Uterus (tissue), 4 donors: ENCODE measurements around the gene RAD54L. TPM values are rescaled to one million over a fixed set of nuclear protein-coding genes. Genes with fewer than 3 reads are reported as not detected.
A peak's percentile ranks its signal among the peaks of the same experiment; 100 is the strongest.

ENCODE experiments used
- DNase-seq, 2 donors: peaks; one replicate each; pipeline ENCODE4 v3.0.0-alpha.2; 2019 to 2020
- H3K27ac ChIP-seq, 2 donors: fragments of 200-600 bp; sonication (generic); 1 replicate in 1 of 2; 2 replicates in 1 of 2; pipeline ENCODE4 v1.5.1; 2016 to 2018
- H3K27me3 ChIP-seq, 2 donors: fragments of 200-600 bp; sonication (generic); one replicate each; pipeline ENCODE4 v1.5.1; 2018 to 2019; ENCODE audit warnings: control low read depth in 1 of 2
- H3K36me3 ChIP-seq, 2 donors: fragments of 200-600 bp; sonication (generic); one replicate each; pipeline ENCODE4 v1.5.1; 2019; ENCODE audit warnings: control low read depth in 1 of 2
- H3K4me1 ChIP-seq, 2 donors: fragments of 200-600 bp; sonication (generic); one replicate each; pipeline ENCODE4 v1.5.1; 2018 to 2019; ENCODE audit warnings: control low read depth in 1 of 2
- H3K4me3 ChIP-seq, 2 donors: fragments of 200-600 bp; sonication (generic); 1 replicate in 1 of 2; 2 replicates in 1 of 2; pipeline ENCODE4 v1.5.1; 2018 to 2019; ENCODE audit warnings: mild to moderate bottlenecking in 1 of 2
- H3K9me3 ChIP-seq, 2 donors: fragments of 200-600 bp; sonication (generic); one replicate each; pipeline ENCODE4 v1.5.1; 2019; ENCODE audit warnings: control low read depth in 1 of 2
- CTCF ChIP-seq, 4 experiments: fragments of 200-600 bp in 2 of 4; fragments of 450-650 bp in 2 of 4; sonication (generic) in 2 of 4; IDR thresholded peaks; one replicate each; pipeline ENCODE4 v1.5.1; 2016 to 2019; ENCODE audit warnings: antibody characterized with exemption in 4 of 4, mild to moderate bottlenecking in 2 of 4, moderate library complexity in 1 of 4
- POLR2A ChIP-seq, 2 donors: fragments of 450-650 bp; IDR thresholded peaks; one replicate each; pipeline ENCODE4 v1.6.1; 2016; ENCODE audit warnings: antibody characterized with exemption in 2 of 2, mild to moderate bottlenecking in 1 of 2, moderate library complexity in 1 of 2
- intact Hi-C: fragments of 100-400 bp; cut with DNase I; formaldehyde crosslinking; loops from one replicate; pipeline ENCODE4 v1.15.1; 2023; ENCODE audit warnings: low total_unique reads
- total RNA-seq, 4 donors: library from RNA; depleted of rRNA in 3 of 4; stranded (reverse); fragments of >200 nt in 3 of 4; gene quantifications; one replicate each; pipeline versions ENCODE4 v1.1.0 to v1.2.4, GENCODE V29; 2014 to 2023
- donor health status: DM: yes; HTN: yes; CAD: no.

RAD54L gene
- 1 to 10 TPM in 2 of 4 donors, not detected in 2; 1.2 to 7.3 TPM for total RNA-seq

DNA sequence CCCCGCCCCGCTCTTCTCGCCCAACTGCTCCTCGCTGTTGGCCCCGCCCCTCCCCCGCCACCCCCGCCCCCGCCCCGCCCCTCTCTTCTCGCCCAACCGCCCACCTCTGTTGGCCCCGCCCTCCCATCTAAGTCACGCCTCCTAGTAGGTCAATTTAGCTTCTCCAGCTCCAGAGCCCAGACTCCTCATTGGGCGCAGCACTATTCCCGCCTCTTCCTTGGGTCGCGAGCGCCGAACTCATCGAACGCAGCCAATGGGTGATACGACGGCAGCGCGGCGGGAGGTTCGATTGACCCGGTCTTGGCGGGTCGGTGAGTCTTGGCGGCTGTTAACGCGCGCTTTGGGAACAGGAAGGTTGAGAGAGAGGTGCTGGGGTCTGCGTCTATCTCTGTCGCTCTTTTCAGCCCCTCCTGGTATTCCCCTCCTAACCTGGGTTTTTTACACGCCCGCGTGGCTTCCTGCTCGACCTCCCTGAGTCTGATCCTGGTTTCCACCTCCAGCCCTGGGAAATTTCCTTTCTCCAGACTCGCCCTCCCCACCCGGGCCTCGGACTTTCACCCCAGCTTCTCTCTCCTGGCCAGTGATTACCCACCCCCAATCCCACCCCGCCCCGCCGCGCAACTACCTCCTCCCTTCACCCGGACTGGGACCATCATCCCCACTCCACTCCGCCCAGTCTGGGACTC, at the start of gene RAD54L:
RAD54L (plus strand) TSS at position 328 of the 686 bp plus-strand sequence. CDS start 643 bp downstream, outside the sequence.
- intact Hi-C loops, result no loop called here
- TF ChIP-seq POLR2A (IDR thresholded peaks at IDR 0.05), result no peak
- peak in 1 of 4 experiments; percentile 23 for TF ChIP-seq CTCF (IDR thresholded peaks at IDR 0.05)
- peak; percentile 96 to 99 for DNase-seq

GRCh38 chr1:46197964-46198811, 49.4 kb upstream of the RAD54L start, which contains the start of gene POMGNT1:
Gene POMGNT1, minus strand, starts transcription at chr1:46198434. Its CDS starts 613 bp downstream, at chr1:46197821.
- TF ChIP-seq POLR2A (IDR thresholded peaks at IDR 0.05), result peak; percentile 45 to 48
- TF ChIP-seq CTCF (IDR thresholded peaks at IDR 0.05), result no peak
- DNase-seq, result peak in 1 of 2 donors; percentile 76
- peaks cover 3 to 5% of the 10 kb centered on the region in 2 donors for H3K4me1 ChIP-seq
- no peaks in the 10 kb centered on the region for H3K27me3 ChIP-seq
- H3K36me3 ChIP-seq, result no peaks in the 10 kb centered on the region
- peak within 1 kb of the TSS; percentile 53 to 75 for H3K4me3 ChIP-seq
- H3K9me3 ChIP-seq, result no peaks in the 10 kb centered on the region
- H3K27ac ChIP-seq, result peak within 1 kb of the TSS; percentile 73 to 77
- intact Hi-C loops, result no loop called here

More for the DNA sequence above, at the start of gene RAD54L:
- Histone ChIP-seq H3K36me3 (no peaks in the 10 kb centered on the region), H3K27ac (peak within 1 kb of the TSS; percentile 27 to 64), H3K4me1 (no peaks in the 10 kb centered on the region), H3K27me3 (no peaks in the 10 kb centered on the region), H3K4me3 (peak within 1 kb of the TSS; percentile 47 to 62), H3K9me3 (no peaks in the 10 kb centered on the region)

- no peak for TF ChIP-seq POLR2A (IDR thresholded peaks at IDR 0.05)
- no peak for TF ChIP-seq CTCF (IDR thresholded peaks at IDR 0.05)
- intact Hi-C loops, result no loop called here
- H3K4me1 ChIP-seq, result peaks cover 4 to 5% of the 10 kb centered on the region in 2 donors
- DNase-seq, result no peak
- H3K36me3 ChIP-seq, result no peaks in the 10 kb centered on the region
- H3K27me3 ChIP-seq, result no peaks in the 10 kb centered on the region
- H3K4me3 ChIP-seq, result no peak overlapping the region
- no peaks in the 10 kb centered on the region for H3K9me3 ChIP-seq
- no peak overlapping the region for H3K27ac ChIP-seq
These were observed 48.3 kb upstream of the RAD54L start for GRCh38 chr1:46199233-46199749.

GRCh38 chr1:46203738-46204405, 43.7 kb upstream of the RAD54L start:
- no peaks in the 10 kb centered on the region for H3K27me3 ChIP-seq
- TF ChIP-seq CTCF (IDR thresholded peaks at IDR 0.05), result no peak
- no peak for TF ChIP-seq POLR2A (IDR thresholded peaks at IDR 0.05)
- peak overlapping the region; percentile 79 to 99 for H3K4me3 ChIP-seq
- no peaks in the 10 kb centered on the region for H3K9me3 ChIP-seq
- no peak for DNase-seq
- intact Hi-C loops, result no loop called here
- peaks cover 5 to 7% of the 10 kb centered on the region in 2 donors for H3K4me1 ChIP-seq
- peak overlapping the region; percentile 90 to 93 for H3K27ac ChIP-seq
- H3K36me3 ChIP-seq, result no peaks in the 10 kb centered on the region
